ENCODE results near the gene TLK2.
"Not testable (repeated sequence)": the region's sequence is repeated elsewhere in the genome, so short reads cannot be mapped to it uniquely, and the experiment has no call there.

Gene TLK2

DNA sequence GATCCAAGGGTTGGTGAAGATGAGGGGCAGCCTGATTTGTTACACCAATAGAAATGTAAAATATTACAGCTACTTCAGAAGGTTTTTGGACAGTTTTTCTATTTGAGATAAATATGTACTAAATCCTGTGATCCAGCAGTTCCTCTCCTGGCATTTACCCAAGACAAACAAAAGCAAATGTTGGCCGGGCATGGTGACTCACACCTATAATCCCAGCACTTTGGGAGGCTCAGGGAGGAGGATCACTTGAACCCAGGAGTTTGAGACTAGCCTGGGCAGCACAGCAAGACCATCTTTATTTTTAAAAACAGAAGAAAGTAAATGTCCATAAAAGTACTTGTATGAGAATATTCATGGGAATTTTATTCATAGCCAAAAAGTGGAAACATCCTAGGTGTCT is 84.0 kb downstream of the TLK2 start:
- DNase-seq, result no peak

DNA sequence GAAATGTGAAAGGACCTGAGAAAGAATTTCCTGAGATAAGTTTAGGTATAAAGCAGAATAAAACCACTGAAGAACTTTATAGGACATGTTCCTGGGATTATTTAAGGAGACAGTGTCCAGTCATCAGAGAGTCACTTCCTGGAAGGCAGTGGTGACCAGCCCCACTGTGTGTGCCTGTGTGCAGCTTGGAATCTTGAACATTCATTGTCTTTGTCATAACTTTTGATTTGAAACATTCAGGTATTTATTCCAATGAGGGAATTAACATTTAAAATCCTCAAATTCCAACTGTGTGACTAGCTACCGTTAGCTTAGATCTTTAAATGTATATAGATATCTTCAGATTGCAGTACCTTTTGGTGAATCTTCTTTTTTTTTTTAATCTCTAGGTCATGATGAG is 87.2 kb downstream of the TLK2 start:
- no peak for DNase-seq

DNA sequence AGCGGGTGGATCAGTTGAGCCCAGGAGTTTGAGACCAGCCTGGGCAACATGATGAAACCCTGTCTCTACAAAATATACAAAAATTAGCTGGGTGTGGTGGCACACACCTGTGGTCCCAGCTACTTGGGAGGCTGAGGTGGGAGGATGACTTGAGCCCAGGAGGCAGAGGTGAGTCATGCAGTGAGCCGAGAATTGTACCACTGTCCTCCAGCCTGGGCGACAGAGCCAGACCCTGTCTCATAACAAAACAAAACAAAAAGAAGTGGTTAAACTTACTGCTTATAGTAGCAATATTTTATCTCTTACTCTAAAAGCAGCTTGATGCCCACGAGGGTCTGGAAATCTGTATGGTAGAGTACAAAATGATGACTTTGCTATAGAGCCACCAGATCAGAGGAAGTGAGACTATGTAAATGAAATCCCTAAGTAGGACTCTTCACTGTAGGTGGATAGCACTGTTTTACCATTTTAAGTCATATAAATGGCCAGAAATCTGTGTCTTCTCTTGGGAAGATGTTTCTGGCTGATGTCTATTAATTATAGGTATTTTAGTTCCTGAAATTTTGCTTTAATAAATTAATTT is 88.5 kb downstream of the TLK2 start:
- DNase-seq, result no peak

DNA sequence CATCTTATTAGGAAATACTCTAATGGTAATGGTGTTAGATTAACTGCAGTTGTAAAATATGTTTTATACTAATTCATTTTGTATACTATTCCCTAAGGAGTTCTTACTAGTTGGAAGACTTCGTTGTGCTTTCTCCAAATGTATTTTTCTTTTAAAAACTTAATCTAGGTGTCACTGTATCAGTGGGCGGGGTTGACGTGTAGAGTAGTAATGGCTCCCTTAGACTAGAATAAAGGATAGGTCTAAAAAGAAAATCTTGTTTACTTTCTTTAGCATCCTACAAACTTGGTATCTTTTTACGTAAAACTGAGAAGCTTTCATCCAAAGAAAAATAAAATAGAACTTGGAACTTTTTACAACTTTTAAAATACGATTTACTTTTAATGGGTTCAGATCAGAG is 93.9 kb downstream of the TLK2 start:
- no peak for DNase-seq

DNA sequence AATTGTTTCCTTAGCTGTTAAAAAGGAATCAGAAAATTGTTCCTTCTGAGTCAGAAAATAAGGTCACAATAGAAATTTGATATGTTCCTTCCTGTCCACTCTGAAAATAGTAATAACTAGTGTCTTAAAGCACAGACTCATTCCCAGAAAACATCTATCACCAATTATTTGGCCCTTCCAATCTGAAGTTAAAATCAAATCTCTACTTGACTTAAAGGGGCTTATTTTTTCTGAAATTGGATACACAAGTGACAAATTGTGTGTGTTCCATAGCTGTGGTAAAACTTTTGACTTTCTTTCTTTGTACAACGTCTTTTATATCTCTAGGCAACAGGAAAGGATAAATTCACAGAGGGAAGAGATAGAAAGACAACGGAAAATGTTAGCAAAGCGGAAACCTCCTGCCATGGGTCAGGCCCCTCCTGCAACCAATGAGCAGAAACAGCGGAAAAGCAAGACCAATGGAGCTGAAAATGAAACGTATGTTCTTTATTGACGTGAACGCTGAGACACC is 94.3 kb downstream of the TLK2 start:
- DNase-seq, result no peak

DNA sequence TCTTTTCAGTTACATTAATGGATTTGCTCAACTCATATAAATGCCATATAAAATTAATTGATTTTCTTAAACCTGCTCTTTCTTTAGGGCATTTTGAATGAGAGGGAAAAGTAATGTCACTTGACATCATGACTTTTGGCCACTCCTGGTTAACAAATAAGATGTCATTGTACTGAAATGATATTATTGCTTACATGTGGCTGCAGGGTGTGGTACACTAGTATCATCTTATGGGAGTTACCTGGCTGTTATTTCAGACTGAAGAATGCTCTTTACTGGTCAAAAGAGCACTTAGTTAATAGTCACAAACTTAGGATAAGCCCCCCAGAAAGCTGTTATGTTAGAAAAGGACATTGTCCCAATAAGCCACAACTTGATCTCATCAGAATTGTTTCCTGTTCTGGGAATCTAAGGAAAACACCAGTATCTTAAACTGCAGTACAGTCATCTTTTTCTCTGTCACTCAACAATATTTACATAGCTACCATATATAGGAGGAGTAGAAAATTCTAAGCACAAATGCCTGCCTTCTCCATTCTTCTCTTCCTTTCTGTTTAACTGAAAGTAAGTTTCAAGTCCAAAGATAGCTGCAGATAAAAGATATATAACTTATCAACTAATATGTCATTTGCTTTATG is 95.0 kb downstream of the TLK2 start:
- no peak for DNase-seq

DNA sequence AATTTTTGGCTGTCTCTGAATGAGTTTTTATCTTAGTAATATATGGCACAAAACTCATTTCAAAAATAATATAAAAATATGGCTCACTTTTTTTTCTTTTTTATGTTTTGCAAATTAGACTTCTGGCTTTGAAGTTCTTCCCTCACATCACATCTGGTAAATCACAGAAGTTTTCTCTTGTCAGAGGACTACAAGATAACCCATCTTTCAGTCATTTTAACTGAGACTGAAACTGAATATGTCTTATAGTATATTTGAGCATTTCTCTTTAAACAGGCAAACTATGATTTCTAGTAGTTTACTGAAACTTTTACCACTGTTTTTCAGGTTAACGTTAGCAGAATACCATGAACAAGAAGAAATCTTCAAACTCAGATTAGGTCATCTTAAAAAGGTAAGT is 97.8 kb downstream of the TLK2 start:
- no peak for DNase-seq

DNA sequence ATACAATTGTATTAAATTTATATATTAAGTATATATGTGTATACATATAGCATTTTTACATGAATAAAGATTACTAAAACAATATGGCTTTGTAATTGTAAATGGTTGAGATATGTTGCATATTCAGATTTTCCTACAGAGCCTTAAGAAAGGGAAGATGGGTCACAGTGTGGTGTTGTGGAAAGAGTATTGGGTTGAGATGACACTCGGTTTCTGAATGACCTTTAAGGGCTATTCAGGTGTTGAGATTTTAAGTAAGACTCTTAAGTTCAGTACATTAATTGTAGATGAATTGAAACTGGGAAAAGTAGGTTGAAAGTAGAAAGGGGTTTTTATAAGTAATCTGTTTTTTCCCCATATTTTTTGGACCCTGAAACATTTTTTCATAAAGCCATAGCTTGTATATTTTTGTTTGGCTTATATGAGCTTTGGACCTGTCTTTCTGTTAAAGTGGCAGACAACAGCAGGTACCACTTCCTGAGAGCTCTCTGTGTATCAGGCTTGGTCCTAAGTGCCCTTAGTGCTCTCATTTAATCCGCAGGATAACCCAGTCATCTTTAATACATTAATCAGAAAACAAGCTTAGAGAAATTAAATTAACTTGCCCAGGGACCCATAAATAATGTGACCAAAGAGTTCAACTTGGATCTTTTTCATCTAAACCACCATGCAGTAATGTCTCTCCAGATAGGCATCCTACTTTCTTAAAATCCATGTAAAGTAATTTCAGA is 100.3 kb downstream of the TLK2 start:
- DNase-seq, result no peak

DNA sequence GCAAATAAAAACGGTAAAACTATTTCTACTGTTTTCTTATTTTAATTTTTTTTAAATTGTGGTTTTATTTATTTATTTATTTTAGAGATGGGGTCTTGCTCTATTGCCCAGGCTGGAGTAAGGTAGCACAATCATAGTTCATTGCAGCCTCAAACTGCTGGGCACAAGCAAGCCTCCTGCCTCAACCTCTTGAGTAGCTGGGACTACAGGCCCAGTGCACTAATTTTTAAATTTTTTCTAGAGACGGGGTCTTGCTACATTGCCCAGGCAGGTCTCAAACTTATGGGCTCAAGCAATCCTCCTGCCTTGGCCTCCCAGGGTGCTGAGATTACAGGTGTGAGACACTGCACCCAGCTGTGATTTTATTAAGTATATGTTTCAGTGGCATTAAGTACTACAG is 102.3 kb downstream of the TLK2 start:
- no peak for DNase-seq

DNA sequence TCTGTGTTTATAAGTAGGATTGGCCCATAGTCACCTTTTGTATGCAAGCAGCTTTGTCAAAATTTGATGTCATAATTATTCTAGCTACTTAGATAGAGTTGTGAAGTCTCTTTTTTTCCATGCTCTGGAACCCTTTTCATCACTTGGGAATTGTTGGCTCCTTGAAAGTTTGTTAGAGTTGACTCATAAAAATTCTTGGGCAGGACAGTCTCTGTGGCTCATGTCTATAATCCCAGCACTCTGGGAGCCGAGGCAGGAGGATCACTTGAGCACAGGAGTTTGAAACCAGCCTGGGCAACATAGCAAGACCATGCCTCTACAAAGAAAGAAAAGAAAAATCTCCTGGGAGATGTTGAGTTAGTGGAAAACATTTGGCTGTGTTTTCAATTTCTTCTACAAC is 103.1 kb downstream of the TLK2 start:
- DNase-seq, result no peak

DNA sequence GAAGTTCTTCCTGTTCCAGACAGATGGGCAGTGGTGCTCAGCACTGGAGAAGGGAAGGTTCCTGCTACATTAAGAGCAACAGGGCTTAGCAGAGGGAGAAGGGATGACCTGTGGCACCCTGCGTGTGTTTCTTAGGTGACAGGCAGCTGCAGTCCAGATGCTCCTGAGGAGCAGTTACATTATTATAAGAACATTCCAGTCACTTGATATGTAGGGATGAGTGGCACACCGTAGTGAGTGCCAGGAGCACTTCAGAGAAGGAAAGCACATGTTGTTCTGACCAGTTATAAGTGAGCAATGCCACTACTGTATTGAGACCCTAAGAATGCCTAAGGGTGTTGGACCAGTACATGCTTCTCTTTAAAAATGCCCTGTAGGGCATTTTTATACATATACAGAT is 108.9 kb downstream of the TLK2 start:
- no peak for DNase-seq

DNA sequence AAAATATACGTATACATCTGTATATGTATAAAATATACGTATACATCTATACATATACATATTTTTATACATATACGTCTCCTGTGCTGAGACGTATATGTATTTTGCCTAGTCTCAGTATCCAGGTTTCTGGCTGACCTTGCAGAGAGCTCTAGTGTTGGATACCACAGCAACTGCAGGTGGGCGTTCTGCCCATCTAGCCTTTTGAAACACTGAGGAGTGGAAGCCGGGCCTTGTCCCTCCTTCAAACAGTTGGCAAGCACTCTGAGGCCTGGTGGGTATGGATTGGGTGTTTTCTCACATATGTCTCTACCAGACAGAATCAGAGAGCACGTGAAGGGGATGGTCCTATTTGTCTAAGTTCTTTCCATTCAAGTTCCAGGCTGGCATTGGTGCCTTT is 109.5 kb downstream of the TLK2 start:
- peak; percentile 21 for DNase-seq

DNA sequence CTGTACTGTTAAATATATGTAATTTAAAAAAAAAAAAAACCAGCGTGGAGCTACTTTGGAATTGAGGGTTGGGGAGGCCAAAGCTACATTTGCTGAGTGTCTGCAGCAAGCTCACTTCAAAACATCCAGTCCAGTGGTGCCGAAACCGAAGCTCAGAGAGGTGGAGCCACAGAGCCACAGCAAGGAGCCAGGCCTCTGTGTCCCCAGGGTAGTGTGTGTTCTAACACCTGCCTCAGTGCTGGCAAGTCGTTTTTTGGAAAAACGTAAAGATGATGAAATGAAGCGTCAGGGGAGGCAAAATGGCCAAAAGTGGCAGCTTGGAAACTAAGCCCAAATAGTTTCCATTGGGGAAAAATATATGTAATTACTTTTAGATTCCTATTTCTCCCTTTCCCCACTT is 112.7 kb downstream of the TLK2 start:
- DNase-seq, result no peak

DNA sequence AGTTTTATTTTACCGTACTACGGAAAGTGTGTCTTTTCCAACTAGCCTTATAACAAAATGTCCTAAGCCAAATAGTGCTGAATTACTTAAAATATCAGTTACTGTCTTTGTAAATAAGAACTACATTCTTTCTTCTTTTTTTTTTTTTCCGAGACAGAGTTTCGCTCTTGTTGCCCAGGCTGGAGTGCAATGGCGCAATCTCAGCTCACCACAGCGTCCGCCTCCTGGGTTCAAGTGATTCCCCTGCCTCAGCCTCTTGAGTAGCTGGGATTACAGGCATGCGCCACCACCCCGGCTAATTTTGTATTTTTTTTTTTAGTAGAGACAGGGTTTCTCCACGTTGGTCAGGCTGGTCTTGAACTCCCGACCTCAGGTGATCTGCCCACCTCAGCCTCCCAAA is 113.2 kb downstream of the TLK2 start:
- not testable (repeated sequence) for DNase-seq

DNA sequence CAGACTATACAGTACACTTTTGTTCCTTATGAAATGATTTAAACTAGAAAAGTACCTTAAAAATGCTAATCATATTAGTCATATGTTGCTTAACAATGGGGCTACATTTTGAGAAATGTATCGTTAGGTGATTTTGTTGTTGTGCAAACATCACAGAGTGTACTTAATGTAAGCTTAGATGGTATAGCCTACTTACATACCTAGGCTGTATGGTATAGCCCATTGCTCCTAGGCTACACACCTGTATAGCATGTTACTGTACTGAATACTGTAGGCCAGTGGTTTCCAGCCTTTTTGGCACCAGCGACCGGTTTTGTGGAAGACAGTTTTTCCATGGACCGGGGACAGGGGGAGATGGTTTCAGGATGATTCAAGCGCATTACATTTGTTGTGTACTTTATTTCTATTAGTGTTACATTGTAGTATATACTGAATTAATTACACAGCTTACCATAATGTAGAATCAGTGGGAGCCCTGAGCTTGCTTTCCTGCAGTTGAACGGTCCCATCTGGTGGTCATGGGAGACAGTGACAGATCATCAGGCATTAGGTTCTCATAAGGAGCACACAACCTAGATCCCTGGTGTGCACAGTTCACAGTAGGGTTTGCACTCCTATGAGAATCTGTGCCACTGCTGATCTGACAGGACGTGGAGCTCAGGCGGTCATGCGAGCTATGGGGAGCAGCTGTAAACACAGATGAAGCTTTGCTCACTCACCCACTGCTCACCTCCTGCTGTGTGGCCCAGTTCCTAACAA is 113.9 kb downstream of the TLK2 start:
- DNase-seq, result no peak

DNA sequence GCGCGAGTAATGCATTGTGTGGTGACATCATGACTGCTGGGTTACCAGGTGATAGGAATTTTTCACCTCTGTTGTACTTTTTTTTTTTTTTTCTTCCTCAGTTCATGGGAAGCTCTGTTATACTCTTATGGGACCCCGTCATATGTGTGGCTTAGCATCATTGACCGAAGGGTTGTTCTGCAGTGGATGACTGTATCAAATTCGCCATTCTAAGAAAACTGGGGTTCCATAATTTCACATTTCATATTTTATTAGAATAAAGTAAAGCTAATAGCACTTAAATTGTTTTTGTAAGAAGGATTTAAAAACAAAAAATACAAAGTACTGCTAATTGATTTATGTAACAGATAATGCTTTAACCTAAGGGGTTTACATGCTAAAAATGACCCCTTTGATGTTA is 116.9 kb downstream of the TLK2 start:
- no peak for DNase-seq

DNA sequence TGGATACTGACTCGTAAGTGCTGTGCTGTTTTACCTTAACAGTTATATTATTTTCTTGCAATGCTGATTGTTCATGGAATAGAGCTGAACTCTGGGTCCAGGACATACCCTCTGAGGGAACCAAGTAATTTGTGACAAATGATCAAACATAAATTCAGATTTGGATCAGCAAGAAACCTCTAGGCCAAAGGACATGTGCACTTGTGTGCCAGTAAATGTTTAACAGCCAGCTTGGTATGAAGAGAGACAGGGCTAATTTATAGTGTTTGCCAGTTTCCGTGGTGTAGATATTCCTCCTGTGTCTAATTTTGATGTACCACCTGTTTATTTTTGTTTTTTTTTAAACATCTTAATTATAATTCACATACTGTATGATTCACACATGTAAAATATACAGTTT is 118.0 kb downstream of the TLK2 start:
- no peak for DNase-seq

DNA sequence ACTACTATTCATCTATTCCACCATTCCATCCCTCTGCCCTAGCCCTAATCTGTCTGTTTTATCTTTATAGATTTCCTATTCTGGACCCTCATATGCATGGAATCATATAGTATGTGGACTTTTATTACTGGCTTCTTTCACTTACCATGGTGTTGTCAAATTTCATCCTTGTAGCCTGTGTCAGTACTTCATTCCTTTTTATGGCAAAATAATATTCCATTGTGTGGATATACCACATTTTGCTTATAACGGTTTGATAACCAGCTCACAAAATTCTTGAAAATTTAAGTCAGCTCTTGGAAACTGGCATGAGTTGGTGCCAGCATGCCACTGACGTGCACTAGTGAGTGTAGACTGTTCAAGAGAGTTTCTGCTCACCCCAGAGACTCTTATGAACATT is 118.5 kb downstream of the TLK2 start:
- DNase-seq, result no peak

DNA sequence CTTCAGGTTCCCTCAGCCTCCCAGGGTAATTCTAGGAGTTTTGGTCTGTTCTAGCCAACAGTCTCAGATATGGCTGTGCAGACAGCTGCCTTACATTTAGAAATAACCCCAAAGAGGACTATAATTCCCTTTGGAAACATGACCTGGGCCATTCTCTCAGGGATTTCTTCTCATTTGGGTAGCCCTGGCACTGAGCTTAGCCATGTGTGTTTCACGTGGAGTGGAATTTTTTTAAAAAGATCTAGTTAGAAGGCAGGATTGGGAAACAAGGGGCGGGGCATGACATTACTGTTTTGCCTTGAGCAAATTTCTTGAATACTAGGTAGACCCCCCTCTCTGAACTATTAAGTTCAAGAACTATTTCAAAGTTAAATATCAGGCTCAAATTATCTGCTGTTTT is 119.3 kb downstream of the TLK2 start:
- DNase-seq, result no peak

DNA sequence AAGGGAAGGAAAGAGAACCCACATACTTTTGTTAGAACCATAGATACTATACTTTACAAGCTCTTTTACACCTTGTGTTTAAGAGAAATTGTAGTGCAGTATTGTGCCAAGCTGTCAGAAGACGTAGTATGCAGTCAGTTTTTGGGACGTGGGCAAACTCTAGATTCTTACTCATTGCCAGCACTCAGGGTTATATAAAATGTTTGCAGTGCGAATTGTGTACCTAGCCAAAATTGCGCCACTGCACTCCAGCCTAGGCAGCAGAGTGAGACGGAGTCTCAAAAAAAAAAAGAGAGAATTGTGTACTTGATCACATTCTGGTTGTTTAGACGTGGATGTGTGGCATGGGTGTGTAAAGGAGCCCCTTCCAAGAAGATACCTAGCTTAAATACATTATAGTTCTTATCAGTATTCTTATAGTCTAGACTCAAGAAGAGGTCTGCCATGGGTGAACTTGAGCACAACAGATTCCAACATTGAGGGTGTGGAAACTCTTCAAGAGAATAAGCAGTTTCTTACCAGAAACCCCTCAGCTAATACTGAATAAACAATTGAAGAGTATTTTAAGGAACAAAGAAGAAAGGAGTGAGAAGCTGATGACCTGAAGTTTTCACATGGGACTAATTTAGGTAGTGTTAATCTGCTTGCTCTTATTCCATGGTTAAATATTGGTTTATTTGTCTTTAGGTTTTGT is 121.5 kb downstream of the TLK2 start:
- no peak for DNase-seq

DNA sequence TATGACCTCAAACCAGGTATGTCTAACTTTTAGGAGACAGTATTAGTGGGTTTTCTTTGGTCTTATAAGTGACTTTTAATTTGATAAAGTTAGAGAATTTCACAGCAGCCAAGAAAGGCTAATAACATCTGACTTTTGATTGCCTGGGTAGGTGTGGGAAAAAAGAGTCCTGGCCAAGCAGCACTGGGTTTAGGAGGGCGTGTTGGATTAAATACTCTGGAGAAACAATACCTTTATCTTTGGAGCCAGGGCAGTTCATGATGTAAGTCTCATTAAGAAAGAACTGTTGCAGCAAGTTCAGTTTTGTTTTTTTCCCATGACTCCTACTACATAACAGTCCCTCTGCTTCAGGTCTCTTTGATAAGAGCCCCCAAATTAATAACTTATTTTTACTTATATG is 122.2 kb downstream of the TLK2 start:
- DNase-seq, result no peak

DNA sequence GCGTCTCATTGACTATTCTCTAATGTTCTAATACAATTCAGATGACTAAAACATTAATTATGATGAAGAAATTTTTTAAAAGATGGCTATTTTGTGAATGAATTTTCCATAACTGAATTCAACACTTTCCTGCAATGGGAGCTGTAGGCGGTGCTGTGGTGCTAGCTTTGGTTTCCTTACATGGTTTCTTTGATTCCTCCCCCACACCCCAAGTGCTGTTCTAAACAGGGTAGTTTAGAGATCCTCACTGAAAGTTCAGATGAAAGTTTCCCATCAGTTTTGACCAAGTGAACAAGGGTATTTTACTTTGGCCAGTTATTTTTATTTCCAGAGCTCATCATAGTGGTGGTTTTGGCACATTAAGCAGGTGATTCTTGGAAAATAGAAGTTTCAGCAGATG is 122.8 kb downstream of the TLK2 start:
- DNase-seq, result no peak

DNA sequence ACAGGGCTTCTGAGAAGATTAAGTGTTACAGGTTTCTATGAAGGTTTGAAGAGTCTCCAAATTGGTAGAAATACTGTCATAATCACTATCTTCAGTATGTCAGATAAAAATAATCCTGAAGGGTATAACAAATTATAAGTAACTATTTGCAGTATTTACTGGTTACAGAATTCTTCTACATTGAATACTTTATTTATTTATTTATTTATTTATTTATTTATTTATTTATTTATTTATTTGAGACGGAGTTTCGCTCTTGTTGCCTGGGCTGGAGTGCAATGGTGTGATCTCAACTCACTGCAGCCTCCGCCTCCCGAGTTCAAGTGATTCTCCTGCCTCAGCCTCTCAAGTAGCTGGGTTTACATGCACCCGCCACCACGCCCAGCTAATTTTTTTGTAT is 125.2 kb downstream of the TLK2 start:
- not testable (repeated sequence) for DNase-seq
